Adrenal gland (tissue), 12 donors: ENCODE results near the gene ANKRD33B. TPM values are rescaled to one million over a fixed set of nuclear protein-coding genes. Genes with fewer than 3 reads are reported as not detected.

Experiments used
- DNase-seq, 7 donors: peaks; one replicate each; pipeline ENCODE4 v3.0.0-alpha.2; 2019 to 2020
- H3K27ac ChIP-seq, 5 donors: fragments of 200-600 bp; sonication (generic) in 4 of 5; 1 replicate in 3 of 5; 2 replicates in 2 of 5; pipeline versions ENCODE4 v1.5.1 to v1.8.0; 2016 to 2020; ENCODE audit warnings: mild to moderate bottlenecking in 1 of 5
- H3K27me3 ChIP-seq: fragments of 200-600 bp; 2 replicates; pipeline ENCODE4 v1.8.0; 2021
- H3K36me3 ChIP-seq, 2 donors: fragments of 200-600 bp; replicated peaks in 1 of 2; 1 replicate in 1 of 2; 2 replicates in 1 of 2; pipeline versions ENCODE4 v1.5.1 to v1.8.0; 2018 to 2022
- H3K4me1 ChIP-seq, 2 donors: fragments of 200-600 bp; replicated peaks in 1 of 2; 1 replicate in 1 of 2; 2 replicates in 1 of 2; pipeline versions ENCODE4 v1.5.1 to v1.8.0; 2018 to 2021
- H3K4me3 ChIP-seq, 4 donors: fragments of 200-600 bp; sonication (generic) in 3 of 4; one replicate each; pipeline ENCODE4 v1.5.1; 2016 to 2018
- H3K9me3 ChIP-seq, 3 donors: fragments of 200-600 bp; sonication (generic) in 1 of 3; replicated peaks in 1 of 3; 1 replicate in 2 of 3; 2 replicates in 1 of 3; pipeline versions ENCODE4 v1.5.1 to v1.8.0; 2016 to 2021
- POLR2A ChIP-seq, 2 donors: fragments of 450-650 bp; IDR thresholded peaks; one replicate each; pipeline ENCODE4 v1.6.1; 2017; ENCODE audit warnings: antibody characterized with exemption in 2 of 2, mild to moderate bottlenecking in 2 of 2, moderate library complexity in 1 of 2
- WGBS, 4 donors: extraction: QIAGEN DNeasy Blood & Tissue Kit in 2 of 4; methylation state at CpG; one replicate each; pipeline versions ENCODE4 v1.1.5 to v1.1.7; 2013 to 2017; 5-methylcytosine and 5-hydroxymethylcytosine counted together
- intact Hi-C, 2 donors: fragments of 100-400 bp; cut with DNase I; formaldehyde crosslinking; loops; one replicate each; pipeline versions ENCODE4 v1.14.1 to v1.15.0; 2022 to 2023
- polyA plus RNA-seq, 3 donors: library from polyadenylated mRNA; stranded (reverse); fragments of 200-250 nt in 2 of 3; fragments of 350-450 nt in 1 of 3; fragmentation: Illumina TruSeq in 1 of 3; extraction: RNeasy Lipid Tissue Mini Kit (QIAGEN cat#74804) in 1 of 3; gene quantifications; one replicate each; pipeline ENCODE4 v1.2.3, GENCODE V29; 2013 to 2014
- total RNA-seq, 9 donors: library from RNA; depleted of rRNA in 4 of 9; stranded (reverse); fragments of >200 nt in 4 of 9; fragments of 120-200 nt in 1 of 9; fragmentation: NEBNext Ultra II Directional in 1 of 9; extraction: Animal tissue kit (Norgen Biotek cat#: 25700) in 1 of 9; gene quantifications; one replicate each; pipeline versions ENCODE4 v1.1.0 to v1.2.4, GENCODE V29; 2013 to 2023
- TF ChIP-seq, protein P1 (sequence below), 6 experiments: fragments of 450-650 bp in 4 of 6; fragments of 200-600 bp in 2 of 6; sonication (generic) in 1 of 6; IDR thresholded peaks; 1 replicate in 5 of 6; 2 replicates in 1 of 6; pipeline versions ENCODE4 v1.5.1 to v1.8.0; 2016 to 2021; ENCODE audit warnings: antibody characterized with exemption in 6 of 6, mild to moderate bottlenecking in 2 of 6, moderate library complexity in 1 of 6
- donor health status: healthy with polysubstance abuse.
- donor health status: Bipolar disorder and iron deficiency.
- donor health status: DM: yes; HTN: yes; CAD: no.
- donor health status: DM: no; HTN: no; CAD: no.
- donor health status: DM: no; HTN: no; CAD: no.
- donor health status: DM: yes; HTN: yes; CAD: no.

Gene ANKRD33B
- total and polyA plus RNA-seq, 12 donors = 0.14 to 0.69 (median 0.23) TPM

DNA sequence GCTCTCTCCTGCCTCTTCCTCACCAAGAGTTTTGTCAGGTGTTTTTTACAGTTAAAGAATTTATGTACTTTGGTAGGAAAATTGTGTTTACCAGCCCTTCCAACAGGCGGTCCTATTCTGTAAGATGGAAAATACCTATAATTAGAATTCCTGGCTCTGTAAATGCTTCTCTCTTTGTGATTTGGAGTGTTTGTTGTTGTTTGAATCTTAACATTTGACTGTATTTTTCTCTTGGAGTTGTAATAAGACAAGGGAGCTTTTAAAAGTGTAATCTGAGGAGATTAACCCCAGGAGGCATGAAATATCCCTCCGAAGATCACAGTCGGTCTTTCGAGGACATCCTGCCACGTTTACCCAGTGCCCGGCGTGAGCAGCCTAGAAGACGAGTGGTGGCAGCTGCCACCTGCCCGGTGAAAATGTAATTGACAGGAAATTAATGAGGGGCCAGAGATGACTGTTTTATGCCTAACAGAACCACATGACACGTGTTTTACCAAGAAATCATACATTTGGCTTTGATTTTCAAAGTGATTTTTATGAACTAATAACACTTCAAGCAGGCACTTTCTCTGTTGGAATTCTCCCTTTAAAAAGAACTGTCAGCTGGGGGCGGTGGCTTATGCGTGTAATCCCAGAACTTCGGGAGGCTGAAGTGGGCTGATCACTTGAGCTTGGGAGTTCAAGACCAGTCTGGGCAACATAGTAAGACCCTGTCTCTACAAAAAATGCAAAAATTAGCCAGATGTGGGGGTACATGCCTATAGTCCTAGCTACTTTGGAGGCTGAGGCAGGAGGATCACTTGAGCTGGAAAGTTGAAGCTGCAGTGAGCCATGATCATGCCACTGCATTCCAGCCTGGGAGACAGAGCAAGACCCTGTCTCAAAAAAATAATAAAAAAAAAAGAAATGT, 20.0 kb downstream of the ANKRD33B start:
- H3K27ac ChIP-seq = no peak overlapping the region
- H3K4me3 ChIP-seq = no peak overlapping the region
- DNase-seq = peak in 1 of 7 donors; percentile 17
- intact Hi-C loops = no loop called here
- no peaks in the 10 kb centered on the region for H3K4me1 ChIP-seq
- H3K27me3 ChIP-seq = peaks cover 6% of the 10 kb centered on the region
- TF ChIP-seq, protein P1, sequence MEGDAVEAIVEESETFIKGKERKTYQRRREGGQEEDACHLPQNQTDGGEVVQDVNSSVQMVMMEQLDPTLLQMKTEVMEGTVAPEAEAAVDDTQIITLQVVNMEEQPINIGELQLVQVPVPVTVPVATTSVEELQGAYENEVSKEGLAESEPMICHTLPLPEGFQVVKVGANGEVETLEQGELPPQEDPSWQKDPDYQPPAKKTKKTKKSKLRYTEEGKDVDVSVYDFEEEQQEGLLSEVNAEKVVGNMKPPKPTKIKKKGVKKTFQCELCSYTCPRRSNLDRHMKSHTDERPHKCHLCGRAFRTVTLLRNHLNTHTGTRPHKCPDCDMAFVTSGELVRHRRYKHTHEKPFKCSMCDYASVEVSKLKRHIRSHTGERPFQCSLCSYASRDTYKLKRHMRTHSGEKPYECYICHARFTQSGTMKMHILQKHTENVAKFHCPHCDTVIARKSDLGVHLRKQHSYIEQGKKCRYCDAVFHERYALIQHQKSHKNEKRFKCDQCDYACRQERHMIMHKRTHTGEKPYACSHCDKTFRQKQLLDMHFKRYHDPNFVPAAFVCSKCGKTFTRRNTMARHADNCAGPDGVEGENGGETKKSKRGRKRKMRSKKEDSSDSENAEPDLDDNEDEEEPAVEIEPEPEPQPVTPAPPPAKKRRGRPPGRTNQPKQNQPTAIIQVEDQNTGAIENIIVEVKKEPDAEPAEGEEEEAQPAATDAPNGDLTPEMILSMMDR (IDR thresholded peaks at IDR 0.05) = no peak
- no peak for TF ChIP-seq POLR2A (IDR thresholded peaks at IDR 0.05)
- 49 to 56% (median 51%) methylated on average over 13 of the region's 13 CpGs for WGBS, 4 donors
- H3K9me3 ChIP-seq = no peaks in the 10 kb centered on the region
- H3K36me3 ChIP-seq = no peaks in the 10 kb centered on the region

DNA sequence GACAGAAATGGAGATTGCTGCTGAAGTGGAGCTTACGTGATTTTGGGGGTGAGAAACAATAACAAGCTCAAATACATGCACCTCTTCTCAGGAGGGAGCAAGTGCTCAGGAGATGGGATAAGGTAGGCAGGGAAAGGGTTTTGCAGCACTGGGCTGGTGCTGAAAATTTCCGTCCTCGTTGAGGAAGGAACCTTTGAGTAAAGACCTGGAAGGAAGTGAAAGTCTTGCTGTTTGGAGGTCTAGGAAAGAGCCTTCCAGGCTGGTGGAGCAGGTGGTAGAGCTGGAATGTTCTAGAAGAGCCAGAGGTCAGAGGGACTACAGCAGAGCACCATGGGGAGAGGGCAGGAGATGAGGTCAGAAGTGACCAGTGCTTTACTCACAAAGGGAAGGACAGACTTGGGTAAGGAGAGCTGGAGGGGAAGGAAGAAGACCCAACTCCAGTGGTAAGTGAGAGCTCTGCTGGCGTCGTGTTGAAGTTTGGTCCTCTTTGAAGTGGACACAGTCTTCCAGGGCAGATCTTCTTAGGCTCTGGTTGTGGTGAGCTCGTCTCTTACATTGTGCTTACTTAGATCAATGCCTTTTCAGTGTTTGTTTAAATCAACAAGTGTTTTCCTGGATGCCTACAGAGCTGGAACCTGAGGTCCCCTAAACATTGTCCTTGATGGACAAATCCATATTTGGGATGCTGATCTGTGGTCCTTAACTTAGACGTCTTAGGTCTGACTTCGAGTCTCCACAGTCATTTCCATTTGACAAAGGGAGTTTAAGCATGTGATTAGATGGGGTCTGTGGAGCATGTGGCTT, 21.0 kb downstream of the ANKRD33B start:
- TF ChIP-seq, protein P1 (IDR thresholded peaks at IDR 0.05) = no peak
- no peak for TF ChIP-seq POLR2A (IDR thresholded peaks at IDR 0.05)
- intact Hi-C loops = no loop called here
- Histone ChIP-seq H3K9me3 (no peaks in the 10 kb centered on the region), H3K4me1 (no peaks in the 10 kb centered on the region), H3K27ac (no peak overlapping the region), H3K27me3 (peaks cover 6% of the 10 kb centered on the region), H3K4me3 (no peak overlapping the region), H3K36me3 (no peaks in the 10 kb centered on the region)
- DNase-seq = peak in 1 of 7 donors; percentile 23
- WGBS, 4 donors = 64 to 75% (median 71%) methylated on average over 8 of the region's 8 CpGs

DNA sequence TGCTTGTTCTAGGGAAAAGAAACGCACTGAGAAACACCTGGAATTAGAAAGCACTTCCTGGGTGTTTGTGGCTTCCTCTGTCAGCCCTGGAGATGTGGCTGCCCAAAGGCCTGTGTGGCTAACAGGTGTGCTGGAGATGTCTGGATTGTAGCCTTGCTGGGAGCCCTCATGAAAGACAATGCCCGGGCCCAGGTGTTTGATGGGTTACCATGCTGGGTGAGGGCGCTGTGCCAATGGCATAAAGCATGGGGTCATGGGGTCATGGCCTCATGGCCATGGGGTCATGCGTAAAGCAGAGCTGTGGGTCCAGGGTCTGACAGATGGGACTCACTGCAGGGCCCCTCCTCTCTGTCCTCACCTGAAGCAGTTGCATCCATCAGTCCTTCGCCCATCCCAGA, 21.6 kb downstream of the ANKRD33B start:
- no peak overlapping the region for H3K4me3 ChIP-seq
- no peaks in the 10 kb centered on the region for H3K36me3 ChIP-seq
- 80 to 90% (median 83%) methylated on average over 4 to 5 of the region's 5 CpGs for WGBS, 4 donors
- intact Hi-C loops = no loop called here
- TF ChIP-seq, protein P1 (IDR thresholded peaks at IDR 0.05) = no peak
- TF ChIP-seq POLR2A (IDR thresholded peaks at IDR 0.05) = no peak
- DNase-seq = peak in 1 of 7 donors; percentile 36
- H3K27ac ChIP-seq = no peak overlapping the region
- H3K9me3 ChIP-seq = no peaks in the 10 kb centered on the region
- no peaks in the 10 kb centered on the region for H3K4me1 ChIP-seq
- H3K27me3 ChIP-seq = peaks cover 6% of the 10 kb centered on the region

DNA sequence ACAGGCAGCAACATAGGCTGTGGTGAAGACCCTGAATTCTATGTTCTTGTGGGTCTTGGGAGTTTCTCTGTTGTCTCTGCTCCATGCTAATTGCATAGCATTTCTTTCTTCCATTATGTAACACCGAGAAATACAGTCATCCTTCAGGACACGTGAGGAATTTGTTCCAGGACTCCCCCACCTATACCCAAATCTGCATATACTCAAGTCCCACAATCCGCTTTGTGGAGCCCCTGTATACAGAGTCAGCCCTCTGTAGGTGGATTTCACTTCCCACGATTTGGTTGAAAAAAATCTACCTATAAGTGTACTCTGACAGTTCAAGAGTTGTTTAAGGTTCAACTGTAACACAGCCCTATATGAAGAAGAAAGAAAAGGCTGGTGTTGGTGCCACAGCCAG, 22.1 kb downstream of the ANKRD33B start:
- no peak overlapping the region for H3K27ac ChIP-seq
- TF ChIP-seq, protein P1 (IDR thresholded peaks at IDR 0.05) = no peak
- no peak for TF ChIP-seq POLR2A (IDR thresholded peaks at IDR 0.05)
- WGBS, 4 donors = 69 to 81% (median 80%) methylated on average over 4 of the region's 4 CpGs
- peaks cover 6% of the 10 kb centered on the region for H3K27me3 ChIP-seq
- H3K4me3 ChIP-seq = no peak overlapping the region
- no peaks in the 10 kb centered on the region for H3K4me1 ChIP-seq
- DNase-seq = no peak
- H3K9me3 ChIP-seq = no peaks in the 10 kb centered on the region
- no peaks in the 10 kb centered on the region for H3K36me3 ChIP-seq
- intact Hi-C loops = no loop called here
